A172 (cell line): ENCODE results near the gene NEDD4L. TPM values are rescaled to one million over a fixed set of nuclear protein-coding genes. Genes with fewer than 3 reads are reported as not detected.
"Not testable (repeated sequence)": the region's sequence is repeated elsewhere in the genome, so short reads cannot be mapped to it uniquely, and the experiment has no call there.

ENCODE experiments used
- DNase-seq: peaks from one replicate; pipeline ENCODE4 v3.0.0-alpha.2; 2015; ENCODE audit warnings: low spot score
- total RNA-seq: library from RNA; depleted of rRNA; stranded (reverse); fragments of >200 nt; shearing (Covaris generic); gene quantifications from 2 replicates; pipeline ENCODE4 v1.2.3, GENCODE V29; 2014; rRNA removed

Gene NEDD4L
- 8.1 and 16.8 TPM in 2 replicates for total RNA-seq

DNA sequence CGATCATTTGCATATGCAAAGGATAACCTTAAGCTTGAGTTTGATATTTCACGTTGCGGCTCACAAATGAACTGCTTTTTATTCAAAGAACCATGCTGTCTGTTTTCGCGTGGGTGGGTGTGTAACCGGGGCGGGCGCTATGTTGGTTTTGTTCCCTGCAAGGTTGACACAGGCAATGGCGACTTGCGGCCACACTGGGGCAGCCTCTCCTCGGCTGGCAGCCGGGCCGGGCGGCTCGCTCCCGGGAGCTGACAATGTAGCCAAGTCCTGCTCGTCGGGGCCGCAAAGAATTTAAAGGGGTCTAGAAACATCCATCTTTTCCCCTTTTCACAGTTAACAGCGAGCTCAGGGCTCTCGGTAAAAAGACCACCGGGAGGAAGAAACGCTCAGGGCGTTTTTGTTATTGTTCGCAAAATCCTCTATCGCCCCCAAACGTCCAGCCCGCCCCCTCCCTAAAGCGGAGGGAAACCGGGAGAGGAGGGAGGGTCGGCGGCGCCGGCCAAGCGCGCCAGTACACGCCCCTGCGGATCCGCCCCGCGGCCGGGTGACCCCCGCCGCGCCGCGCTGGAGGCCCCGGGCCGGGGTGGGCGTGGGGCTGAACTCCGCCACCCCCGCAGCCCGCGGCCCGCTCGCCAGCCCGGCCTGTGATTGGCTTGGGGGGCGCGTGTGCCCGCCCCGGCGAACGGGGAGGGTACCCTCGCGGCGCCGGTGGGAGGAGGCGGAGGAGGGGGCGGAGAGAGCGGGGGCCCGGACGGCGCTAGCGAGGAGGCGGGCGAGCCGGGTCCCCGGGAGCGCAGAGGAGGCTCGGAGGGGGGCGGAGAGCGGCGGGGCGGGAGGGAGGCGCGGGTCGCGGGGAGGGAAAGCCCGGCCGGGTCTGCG is at the start of gene NEDD4L:
TSS of gene NEDD4L (plus strand) at position 736 of the 879 bp plus-strand sequence. CDS start 435 bp downstream, outside the sequence.
- peak; percentile 43 for DNase-seq

- no peak for DNase-seq
Observed at GRCh38 chr18:57995331-57995730, 48.7 kb upstream of the NEDD4L start.

- DNase-seq: not testable (repeated sequence)
Observed at GRCh38 chr18:57996894-57997293, 47.1 kb upstream of the NEDD4L start.

DNA sequence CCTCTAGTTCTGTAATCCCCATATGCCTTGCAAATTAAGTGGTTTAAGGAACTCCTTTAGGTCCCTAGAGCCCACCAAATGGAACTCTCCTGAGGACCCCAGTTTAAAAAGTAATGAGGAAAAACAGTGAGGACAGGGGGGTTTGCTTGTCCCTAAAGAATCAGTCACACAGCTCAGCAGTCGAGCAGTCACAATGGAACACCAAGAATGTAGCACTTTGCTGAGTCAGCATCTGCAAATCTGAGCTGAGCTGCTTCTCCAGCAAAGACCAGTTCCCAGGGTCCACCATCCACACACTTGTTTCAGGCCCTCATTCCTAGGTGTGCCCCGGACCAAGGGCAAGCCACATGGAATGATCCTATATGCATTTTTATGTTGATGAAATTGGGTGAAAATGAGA is 46.2 kb upstream of the NEDD4L start:
- DNase-seq: no peak

- no peak for DNase-seq
Observed at GRCh38 chr18:57998461-57998860, 45.6 kb upstream of the NEDD4L start.

- DNase-seq: peak; percentile 66
Observed at GRCh38 chr18:58004317-58004716, 39.7 kb upstream of the NEDD4L start.

- peak; percentile 42 for DNase-seq
Observed at GRCh38 chr18:58005011-58005410, 39.0 kb upstream of the NEDD4L start.

DNA sequence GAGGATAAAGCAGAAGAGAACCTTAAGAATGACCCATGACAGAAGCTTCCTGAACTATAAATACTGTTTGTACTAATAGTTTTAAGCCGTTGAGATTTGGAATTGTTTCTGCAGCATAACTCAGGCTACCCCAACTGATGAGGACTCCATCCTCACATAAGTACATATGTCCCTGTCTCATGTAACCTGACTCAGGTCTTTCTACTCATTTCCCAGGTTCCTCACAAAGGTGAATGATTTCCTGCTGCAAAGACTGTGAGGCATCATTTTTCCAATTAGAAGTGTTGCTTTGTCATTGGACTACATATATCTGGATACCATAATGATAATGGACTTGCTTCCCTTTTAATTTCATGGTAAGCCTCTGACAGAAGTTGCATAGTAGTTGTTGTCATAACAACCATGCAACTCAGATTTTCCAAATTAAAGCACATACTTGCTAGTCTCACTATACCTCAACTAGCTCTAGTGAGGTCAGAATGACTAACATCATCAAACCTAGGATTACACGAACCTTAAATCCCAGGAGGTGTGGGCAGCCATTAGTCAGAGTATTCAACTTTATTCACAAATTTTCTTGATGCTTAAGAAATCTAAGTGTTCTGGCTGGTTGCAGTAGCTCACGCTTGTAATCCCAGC is 38.0 kb upstream of the NEDD4L start:
- DNase-seq: no peak

DNA sequence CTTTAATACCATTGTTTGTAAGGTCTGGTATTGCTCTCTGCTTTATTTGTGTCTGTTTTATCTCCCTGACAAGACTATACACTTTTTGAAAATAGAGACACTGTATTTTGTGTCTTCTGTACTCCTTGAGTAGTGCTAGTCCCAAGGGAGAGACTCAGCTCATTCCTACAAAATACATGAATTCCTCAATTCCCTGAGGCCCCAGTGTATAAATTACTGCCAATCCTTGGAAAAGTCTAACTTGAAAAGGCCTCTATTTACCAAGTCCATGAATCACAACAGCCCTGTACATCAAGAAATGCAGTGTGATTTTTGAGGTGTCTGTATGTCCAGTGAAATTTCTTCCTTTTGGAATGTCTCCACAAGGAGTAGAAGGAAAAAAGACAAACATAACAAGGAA is 34.9 kb upstream of the NEDD4L start:
- DNase-seq: no peak

DNA sequence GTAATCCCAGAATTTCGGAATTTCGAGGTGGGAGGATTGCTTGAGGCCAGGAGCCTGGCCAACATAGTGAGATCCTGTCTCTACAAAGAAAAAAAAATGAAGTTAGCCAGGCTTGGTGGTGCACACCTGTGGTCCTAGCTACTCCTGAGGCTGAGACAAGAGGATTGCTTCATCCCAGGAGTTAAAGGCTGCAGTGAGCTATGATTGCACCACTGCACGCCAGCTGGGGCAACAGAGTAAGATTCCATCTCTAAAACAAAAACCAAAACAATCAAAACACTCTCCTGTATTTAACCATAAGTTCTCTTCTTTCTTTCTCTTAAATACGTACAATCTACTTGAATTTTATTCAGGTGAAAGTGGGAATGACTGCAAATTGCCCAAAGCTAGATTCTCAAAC is 33.8 kb upstream of the NEDD4L start:
- DNase-seq: no peak

- no peak for DNase-seq
Observed at GRCh38 chr18:58012356-58012755, 31.7 kb upstream of the NEDD4L start.

- peak; percentile 27 for DNase-seq
Observed at GRCh38 chr18:58013241-58014211, 30.5 kb upstream of the NEDD4L start.

DNA sequence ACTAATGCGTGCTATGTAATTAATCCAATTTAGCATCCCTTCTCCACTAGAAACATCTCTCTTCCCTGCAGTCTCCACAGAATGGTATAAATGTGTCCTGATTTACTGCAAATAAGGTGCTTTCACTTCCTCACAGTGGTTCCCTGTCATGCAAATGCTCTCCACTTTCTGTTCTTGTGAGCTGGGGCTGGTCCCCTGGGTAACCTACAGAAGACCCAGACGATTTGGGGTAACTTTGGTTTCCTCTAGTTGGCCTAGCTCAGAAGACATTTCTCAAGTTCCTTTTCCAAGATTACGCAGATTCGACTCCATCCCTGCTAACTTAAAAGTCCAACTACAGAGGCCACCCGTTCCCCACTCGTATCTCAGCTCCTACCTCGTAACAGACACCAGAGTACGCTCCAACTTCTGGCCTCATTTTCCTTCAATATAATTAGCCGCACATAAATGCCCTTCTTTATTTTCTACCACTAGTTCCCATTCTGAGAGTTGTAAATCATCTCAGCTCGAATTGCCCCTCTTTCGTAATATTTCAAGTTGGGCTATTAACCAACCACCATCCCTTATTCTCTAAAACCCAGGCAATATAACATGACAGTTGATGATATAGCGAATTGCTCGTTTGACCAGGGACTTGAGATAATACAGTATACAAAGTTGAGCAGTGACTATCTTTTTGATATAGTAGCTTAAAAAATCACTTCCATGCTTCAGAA is 28.8 kb upstream of the NEDD4L start:
- no peak for DNase-seq

DNA sequence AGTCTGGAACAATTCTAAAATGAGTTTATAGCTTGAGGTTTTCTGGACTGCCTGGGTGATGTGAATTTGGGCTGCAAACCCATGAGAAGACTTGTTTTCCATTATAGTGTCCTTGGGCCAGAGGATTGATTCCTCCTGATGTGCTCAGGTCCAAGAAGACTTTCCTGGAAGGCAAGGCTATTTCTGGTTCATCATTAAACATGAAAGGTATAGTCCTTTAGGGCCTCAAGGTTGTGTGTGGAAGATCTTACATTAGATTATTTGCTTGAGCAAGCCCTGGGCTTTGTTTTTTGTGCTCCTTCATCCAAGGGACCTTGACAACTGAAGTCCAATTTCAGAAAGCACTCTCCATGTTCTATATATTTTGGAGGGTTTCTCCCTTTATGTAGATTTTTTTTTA is 26.8 kb upstream of the NEDD4L start:
- DNase-seq: no peak

GRCh38 chr18:58020567-58021107 is 23.4 kb upstream of the NEDD4L start:
- no peak for DNase-seq

GRCh38 chr18:58021504-58021903 is 22.5 kb upstream of the NEDD4L start:
- DNase-seq: no peak

DNA sequence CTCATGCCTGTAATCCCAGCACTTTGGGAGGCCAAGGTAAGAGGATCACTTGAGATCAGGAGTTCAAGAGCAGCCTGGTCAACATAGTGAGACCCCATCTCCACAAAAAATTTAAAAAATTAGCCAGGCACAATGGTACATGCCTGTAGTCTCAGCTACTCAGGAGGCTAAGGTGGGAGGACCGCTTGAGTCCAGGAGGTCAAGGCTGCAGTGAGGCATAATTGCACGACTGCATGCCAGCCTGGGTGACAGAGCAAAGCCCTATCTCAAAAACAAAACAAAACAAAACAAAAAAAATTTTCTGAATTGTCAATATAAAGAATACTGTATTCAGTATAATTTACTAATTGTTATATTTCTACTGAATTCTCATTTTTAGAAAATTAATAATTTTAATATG is 20.9 kb upstream of the NEDD4L start:
- no peak for DNase-seq

DNA sequence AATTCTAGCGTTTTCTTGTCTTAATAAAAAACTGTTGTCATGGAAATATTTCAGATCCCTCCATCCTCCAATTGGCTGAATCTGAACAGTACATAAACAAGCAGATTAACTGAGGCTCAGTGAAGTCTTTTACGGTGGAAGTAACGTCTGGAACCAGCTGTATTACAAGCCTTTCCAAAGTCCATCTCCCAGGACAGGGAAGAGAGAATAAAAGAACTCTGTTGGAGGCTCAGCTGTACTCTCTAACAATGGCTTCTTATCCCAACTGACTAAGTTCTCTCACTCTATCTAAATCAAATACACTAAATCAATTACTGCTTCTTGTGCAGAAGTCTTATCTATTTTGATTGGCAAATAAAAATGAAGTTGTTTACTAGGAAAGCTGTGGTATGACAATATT is 19.9 kb upstream of the NEDD4L start:
- no peak for DNase-seq

DNA sequence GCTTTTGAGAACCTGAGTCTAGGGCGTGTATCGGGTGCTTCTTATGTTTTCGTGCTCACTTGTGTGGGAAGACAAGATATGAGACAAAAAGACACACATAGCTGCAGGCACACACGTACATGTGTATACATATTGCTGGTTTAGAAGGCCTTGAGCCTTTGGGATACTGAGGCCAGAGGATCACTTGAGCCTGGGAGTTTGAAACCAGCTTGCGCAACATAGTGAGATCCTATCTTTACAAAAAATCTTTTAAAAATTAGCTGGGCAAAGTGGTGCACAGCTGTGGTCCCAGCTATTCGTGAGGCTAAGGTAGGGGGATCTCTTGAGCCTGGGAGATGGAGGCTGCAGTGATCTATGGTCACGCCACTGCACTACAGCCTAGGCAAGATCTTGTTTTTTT is 18.8 kb upstream of the NEDD4L start:
- DNase-seq: no peak

DNA sequence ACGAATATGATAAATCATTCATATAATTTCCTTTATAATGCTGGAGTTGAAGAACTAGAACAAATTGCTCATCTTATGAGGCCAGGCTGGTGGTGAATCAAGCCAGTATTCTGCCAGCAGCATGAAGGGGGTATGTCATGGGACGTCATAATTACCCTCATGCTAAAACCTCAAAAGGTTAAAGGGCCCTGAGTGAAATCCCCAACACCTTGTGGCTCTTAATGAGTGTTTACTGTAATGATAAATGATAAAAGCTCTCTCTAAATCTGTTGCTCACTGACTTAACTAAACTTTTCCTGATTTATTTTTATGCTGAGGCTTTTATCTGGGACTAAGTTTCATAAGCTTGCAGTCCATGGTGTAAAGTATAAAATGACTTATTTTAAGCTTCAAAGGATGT is 18.3 kb upstream of the NEDD4L start:
- DNase-seq: peak; percentile 29

GRCh38 chr18:58026395-58026794 is 17.6 kb upstream of the NEDD4L start:
- no peak for DNase-seq
